Stimulated activated CD8-positive, alpha-beta memory T cell treated with anti-CD3 and anti-CD28 coated beads, Interleukin-7, amount 100 ng/mL, for 24 hours (primary cell): ENCODE measurements around the gene WNK1.
"Not testable (repeated sequence)": the region's sequence is repeated elsewhere in the genome, so short reads cannot be mapped to it uniquely, and the experiment has no call there.

ENCODE experiments used
- DNase-seq: peaks from one replicate; pipeline ENCODE4 v3.0.0-alpha.2; 2020; ENCODE audit warnings: low read depth

WNK1 gene

GRCh38 chr12:911191-911826, 158.9 kb downstream of the WNK1 start:
- no peak for DNase-seq

GRCh38 chr12:912466-913235, 160.3 kb downstream of the WNK1 start:
- DNase-seq, result no peak

- DNase-seq, result no peak
These were observed 161.7 kb downstream of the WNK1 start for GRCh38 chr12:913919-914698.

- DNase-seq, result no peak
These were observed 162.7 kb downstream of the WNK1 start for GRCh38 chr12:915090-915489.

- DNase-seq, result no peak
These were observed 163.9 kb downstream of the WNK1 start for GRCh38 chr12:916240-916639.

- DNase-seq, result no peak
These were observed 164.5 kb downstream of the WNK1 start for GRCh38 chr12:916712-917445.

- no peak for DNase-seq
These were observed 168.3 kb downstream of the WNK1 start for GRCh38 chr12:920676-921075.

GRCh38 chr12:922285-922684, 169.9 kb downstream of the WNK1 start:
- no peak for DNase-seq

GRCh38 chr12:926641-927040, 174.3 kb downstream of the WNK1 start:
- DNase-seq, result no peak

- DNase-seq, result no peak
These were observed 178.7 kb downstream of the WNK1 start for GRCh38 chr12:931060-931459.

- DNase-seq, result no peak
These were observed 179.2 kb downstream of the WNK1 start for GRCh38 chr12:931591-931990.

GRCh38 chr12:935891-936290, 183.5 kb downstream of the WNK1 start:
- not testable (repeated sequence) for DNase-seq

- no peak for DNase-seq
These were observed 184.3 kb downstream of the WNK1 start for GRCh38 chr12:936377-937345.

- DNase-seq, result no peak
These were observed 186.4 kb downstream of the WNK1 start for GRCh38 chr12:938810-939209.

GRCh38 chr12:943051-943450, 190.7 kb downstream of the WNK1 start:
- no peak for DNase-seq

- no peak for DNase-seq
These were observed 191.8 kb downstream of the WNK1 start for GRCh38 chr12:944211-944610.

GRCh38 chr12:946212-946611, 193.8 kb downstream of the WNK1 start:
- DNase-seq, result no peak

- no peak for DNase-seq
These were observed 194.3 kb downstream of the WNK1 start for GRCh38 chr12:946631-947030.

GRCh38 chr12:948238-948637, 195.9 kb downstream of the WNK1 start:
- DNase-seq, result no peak

- peak; percentile 93 for DNase-seq
These were observed 197.2 kb downstream of the WNK1 start, which contains the start of gene RAD52 for GRCh38 chr12:949453-950191. Gene RAD52 (minus strand): TSS chr12:949694. CDS start chr12:933058, 16,636 bp downstream.
